ENCODE data around the gene MPP4.

MPP4 gene, protein sequence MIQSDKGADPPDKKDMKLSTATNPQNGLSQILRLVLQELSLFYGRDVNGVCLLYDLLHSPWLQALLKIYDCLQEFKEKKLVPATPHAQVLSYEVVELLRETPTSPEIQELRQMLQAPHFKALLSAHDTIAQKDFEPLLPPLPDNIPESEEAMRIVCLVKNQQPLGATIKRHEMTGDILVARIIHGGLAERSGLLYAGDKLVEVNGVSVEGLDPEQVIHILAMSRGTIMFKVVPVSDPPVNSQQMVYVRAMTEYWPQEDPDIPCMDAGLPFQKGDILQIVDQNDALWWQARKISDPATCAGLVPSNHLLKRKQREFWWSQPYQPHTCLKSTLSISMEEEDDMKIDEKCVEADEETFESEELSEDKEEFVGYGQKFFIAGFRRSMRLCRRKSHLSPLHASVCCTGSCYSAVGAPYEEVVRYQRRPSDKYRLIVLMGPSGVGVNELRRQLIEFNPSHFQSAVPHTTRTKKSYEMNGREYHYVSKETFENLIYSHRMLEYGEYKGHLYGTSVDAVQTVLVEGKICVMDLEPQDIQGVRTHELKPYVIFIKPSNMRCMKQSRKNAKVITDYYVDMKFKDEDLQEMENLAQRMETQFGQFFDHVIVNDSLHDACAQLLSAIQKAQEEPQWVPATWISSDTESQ

GRCh38 chr2:201698588-201699226 lies at the start of gene MPP4:
MPP4 (minus strand) TSS chr2:201698644; CDS start chr2:201693954, 4,690 bp downstream.
- no peak for DNase-seq (ENCODE audit: low read depth)

DNA sequence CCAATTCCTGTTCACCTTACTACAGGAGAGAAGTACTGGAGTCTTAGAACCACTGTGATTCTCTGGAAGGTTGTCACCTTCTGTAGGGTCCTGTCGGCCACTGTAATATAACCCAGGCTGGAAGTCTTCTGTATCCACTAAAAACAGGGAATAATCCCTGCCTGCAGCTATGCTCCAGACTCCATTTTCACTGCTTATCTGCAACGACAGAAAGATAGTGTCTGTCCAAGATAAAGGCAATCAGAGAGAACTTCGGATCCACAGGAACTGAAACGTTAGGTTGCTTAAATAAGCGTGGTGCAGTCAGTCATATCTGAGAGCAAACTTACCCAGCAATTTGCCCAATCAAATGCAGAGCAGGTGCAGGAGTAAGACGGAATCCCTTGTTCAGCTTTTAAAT lies 48.1 kb upstream of the MPP4 start:
- DNase-seq (ENCODE audit: low read depth), result no peak

DNA sequence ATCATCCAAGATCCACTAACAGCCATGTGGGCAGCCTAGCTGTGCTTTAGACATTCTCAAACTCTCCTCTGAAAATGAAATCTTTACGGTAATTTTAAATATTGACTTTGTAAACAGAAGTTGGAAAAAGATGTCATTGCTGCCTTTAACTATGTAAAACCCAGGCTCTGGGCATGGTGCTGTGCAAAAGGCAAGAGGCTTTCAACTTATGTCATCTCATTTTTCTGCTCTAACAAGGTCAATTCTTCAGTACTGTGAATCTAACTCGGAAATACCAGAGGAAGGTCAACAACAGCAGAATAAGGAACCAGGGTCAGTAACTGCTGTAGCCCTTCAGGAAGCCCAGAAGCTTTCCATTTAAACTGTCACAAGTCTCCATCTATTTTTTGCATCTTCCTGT lies 37.0 kb upstream of the MPP4 start:
- no peak for DNase-seq (ENCODE audit: low read depth)

GRCh38 chr2:201734111-201734510 lies 35.7 kb upstream of the MPP4 start:
- DNase-seq (ENCODE audit: low read depth), result no peak

- DNase-seq (ENCODE audit: low read depth), result no peak
Observed at GRCh38 chr2:201733544-201733943, 35.1 kb upstream of the MPP4 start.

DNA sequence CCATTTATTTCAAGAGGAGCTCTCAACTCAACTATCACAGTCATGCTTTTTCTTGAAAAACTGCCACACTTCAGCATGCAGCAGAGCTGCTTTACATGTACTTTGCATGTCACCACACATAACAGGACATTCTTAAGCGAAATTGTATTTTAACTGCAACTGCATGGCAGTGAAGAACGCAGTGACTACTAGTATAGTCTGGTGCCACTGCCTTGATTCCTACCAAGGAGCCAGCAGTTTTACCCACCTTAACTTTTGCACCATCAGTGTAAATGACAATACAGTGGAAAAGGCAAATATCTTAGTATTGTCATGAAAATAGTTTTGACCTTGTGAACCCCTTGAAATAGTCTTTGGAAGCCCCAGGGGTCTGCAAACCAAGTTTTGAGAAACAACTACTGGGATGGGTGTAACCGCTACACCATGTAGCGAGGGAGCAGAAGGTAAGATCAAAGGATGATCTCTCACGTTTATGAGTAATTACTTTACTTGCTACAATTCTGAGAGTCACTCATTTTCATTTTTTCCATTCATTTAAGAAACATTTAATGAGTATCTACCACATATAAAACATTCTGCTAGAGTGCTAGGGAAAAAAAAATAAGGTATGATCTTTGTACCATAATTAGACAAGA lies 32.3 kb upstream of the MPP4 start:
- DNase-seq (ENCODE audit: low read depth), result no peak

GRCh38 chr2:201715459-201715858 lies 17.0 kb upstream of the MPP4 start:
- DNase-seq (ENCODE audit: low read depth), result no peak

DNA sequence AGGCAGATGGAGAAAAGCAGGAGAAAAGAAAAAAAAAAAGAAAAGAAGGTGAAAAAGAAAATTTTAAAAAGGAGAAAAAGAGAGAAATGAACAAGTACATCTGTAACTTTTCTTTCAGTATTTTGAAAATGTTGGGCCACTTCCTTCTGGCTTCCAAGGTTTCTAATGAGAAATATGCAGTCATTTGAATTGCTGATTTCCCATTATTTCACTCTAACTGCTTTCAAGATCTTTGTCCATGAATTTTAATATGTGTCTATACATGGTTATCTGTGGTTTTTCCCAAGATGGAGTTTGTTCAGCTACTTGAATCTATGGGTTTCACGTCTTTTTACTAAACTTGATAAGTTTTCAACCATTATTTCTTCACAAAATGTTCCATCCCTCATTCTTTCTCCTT lies 14.3 kb upstream of the MPP4 start:
- DNase-seq (ENCODE audit: low read depth), result no peak

GRCh38 chr2:201709747-201710146 lies 11.3 kb upstream of the MPP4 start:
- no peak for DNase-seq (ENCODE audit: low read depth)

DNA sequence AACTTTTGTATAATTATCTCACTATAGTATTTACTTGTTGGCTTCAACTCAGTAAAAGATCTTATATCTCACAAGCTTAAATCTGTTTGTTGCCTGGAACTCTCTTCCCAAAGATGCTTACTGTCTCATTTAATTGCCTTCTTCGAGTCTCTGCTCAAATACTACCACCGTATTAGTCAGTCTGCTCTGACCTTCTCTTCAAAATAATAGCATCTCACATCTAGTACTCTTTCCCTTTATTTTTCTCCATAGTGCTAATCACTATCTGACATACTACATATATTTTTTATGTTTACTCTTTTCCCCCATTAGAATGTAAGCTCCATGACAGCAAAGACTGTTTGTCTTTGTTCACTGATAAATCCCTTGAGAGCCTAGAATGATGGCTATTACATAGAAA lies 10.6 kb upstream of the MPP4 start:
- no peak for DNase-seq (ENCODE audit: low read depth)

GRCh38 chr2:201707753-201708152 lies 9.3 kb upstream of the MPP4 start:
- DNase-seq (ENCODE audit: low read depth), result no peak

- no peak for DNase-seq (ENCODE audit: low read depth)
Observed at GRCh38 chr2:201707142-201707541, 8.7 kb upstream of the MPP4 start.

GRCh38 chr2:201704536-201704935 lies 6.1 kb upstream of the MPP4 start:
- no peak for DNase-seq (ENCODE audit: low read depth)

DNA sequence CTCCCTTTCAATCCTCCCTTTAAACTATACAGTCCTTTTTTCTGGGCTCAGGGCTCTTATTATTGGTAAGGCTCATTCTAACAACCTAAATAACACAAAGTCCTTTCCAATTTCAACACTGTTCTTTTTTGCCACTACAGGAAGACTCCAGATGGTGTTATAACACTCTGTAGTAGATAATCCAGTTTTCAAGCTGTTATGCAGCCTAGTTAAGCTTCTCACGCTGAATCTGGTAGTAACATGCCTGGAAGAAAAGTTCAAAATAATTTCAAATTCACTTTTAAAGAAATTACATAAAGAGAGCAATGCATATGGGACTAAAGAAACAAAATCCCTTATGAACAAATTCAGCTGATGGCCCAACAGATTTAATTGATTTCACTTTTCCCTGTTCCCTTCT lies 3.2 kb upstream of the MPP4 start:
- DNase-seq (ENCODE audit: low read depth), result no peak

- no peak for DNase-seq (ENCODE audit: low read depth)
Observed at GRCh38 chr2:201699416-201699815, 972 bp upstream of the MPP4 start.

DNA sequence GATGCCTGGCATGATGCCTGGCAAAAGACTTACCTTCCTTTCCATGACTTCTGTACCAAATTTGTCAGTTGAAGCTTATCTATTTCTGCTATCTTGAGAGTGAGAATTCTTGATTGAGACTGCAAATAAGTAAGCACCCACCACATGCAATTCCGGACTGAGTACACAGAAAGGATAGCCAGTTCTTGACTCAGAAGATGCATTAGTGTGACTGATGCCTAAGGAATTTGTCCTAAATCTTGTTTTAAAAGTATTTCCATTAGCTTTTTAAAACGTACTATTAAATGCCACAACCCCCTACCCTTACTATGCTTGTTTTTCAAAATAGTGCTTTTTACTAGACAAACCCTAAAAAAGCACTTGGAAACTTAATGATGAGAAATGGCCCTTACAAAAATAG lies 545 bp downstream of the MPP4 start:
- no peak for DNase-seq (ENCODE audit: low read depth)

GRCh38 chr2:201696151-201696659 lies 2.2 kb downstream of the MPP4 start:
- DNase-seq (ENCODE audit: low read depth), result no peak

DNA sequence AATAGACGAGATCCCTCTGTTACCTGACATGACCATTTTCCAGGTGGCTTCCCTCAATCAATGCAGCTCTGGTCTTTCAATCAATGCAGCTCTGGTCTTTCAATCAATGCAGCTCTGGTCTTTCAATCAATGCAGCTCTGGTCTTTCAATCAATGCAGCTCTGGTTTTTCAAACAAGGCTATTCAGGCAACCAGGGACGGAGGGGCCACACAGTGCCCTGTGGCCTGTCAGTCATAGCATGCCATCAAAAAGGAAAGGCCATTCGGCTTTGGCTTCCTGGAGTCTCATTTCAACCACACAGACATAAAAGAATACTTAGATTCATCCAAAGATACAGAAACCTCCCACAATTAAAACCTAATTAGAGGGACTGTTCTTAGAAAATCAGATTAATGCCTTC lies 13.3 kb downstream of the MPP4 start:
- no peak for DNase-seq (ENCODE audit: low read depth)

DNA sequence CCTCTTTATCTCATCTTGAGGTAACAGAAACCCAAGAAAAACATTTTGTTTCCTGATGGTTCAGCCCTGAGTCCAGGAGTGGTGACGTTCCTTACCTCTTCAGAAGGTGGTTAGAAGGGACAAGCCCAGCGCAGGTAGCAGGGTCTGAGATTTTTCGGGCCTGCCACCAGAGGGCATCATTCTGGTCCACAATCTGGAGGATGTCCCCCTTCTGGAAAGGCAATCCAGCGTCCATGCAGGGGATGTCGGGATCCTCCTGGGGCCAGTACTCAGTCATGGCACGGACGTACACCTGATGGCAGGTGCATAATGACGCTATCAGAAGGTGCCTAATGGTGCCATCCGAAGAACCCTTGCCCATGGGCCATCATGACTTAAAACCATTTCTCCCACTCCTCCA lies 17.7 kb downstream of the MPP4 start:
- DNase-seq (ENCODE audit: low read depth), result no peak

- DNase-seq (ENCODE audit: low read depth), result no peak
Observed at GRCh38 chr2:201678401-201678800, 20.0 kb downstream of the MPP4 start.

DNA sequence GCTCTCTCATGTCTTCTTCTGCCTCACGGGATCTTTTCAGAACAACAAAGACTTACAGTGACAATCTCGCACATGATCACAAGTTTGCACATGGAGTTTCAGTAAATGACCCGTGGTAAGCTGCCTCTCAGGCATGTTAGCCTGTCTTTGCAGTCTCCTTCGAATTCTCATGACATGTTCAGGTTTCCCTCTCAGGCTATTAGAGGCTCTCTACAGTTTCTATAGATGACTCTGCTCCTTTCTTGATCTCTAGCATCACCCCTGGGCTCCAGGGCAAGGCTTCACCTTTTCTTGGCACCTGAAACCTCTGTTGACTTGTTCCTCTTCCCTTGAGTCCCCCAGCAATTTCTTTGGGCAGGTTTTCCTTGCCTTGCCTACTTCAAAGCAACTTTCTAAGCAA lies 23.0 kb downstream of the MPP4 start:
- DNase-seq (ENCODE audit: low read depth), result no peak

- no peak for DNase-seq (ENCODE audit: low read depth)
Observed at GRCh38 chr2:201674794-201675193, 23.6 kb downstream of the MPP4 start.

DNA sequence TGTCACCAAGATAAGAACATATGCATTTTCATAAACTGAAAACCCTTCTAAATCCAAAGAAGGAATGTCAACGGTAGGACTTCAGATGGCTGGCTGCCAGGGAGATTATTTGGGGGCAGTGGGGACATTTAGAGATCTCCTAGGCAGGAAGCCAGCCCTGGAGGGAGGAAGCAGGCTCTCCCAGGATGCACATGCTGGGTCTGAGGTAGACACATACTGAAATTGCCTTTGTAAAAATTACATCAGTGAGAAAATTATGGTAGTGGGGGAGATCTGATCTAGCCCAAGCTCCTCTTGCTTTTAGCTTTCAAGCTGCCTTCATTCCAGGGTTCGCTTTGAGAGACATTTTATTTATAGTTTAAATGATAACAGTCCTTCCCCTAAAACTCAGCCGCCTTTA lies 24.1 kb downstream of the MPP4 start:
- DNase-seq (ENCODE audit: low read depth), result no peak

Measured in activated T-cell treated with anti-CD3 and anti-CD28 coated beads for 48 hours (primary cell).